ENCODE results near the gene LSAMP.

Gene LSAMP

DNA sequence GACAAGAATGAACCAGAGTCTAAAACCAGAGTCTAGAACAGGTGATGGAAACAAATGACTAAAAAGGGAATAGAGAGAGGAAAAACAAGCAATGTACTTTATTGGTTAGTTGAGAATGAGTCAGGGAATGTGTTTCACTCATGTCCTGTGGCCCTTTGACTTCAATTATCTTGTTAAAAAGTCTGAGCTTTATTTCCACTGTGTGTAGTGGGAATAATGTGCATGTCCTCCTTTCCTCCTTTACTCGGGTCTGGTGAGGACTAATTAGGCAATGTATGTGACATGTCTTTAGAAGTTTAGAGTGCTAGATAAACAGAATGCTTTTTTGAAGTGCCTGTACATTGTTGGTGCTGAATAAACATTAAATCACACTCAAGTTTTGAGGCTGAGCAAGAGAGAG lies 21.3 kb downstream of the LSAMP start:
- no peak overlapping the region for H3K4me3 ChIP-seq (ENCODE audit: severe bottlenecking)
- no peak for ATAC-seq (ENCODE audit: low read depth)
- H3K27ac ChIP-seq (ENCODE audit: poor library complexity, severe bottlenecking), result no peak overlapping the region
- no peaks in the 10 kb centered on the region for H3K9me3 ChIP-seq (ENCODE audit: severe bottlenecking)
- DNase-seq (ENCODE audit: low spot score), result no peak
- peaks cover 6% of the 10 kb centered on the region for H3K27me3 ChIP-seq (ENCODE audit: insufficient read depth, poor library complexity, severe bottlenecking)
- no peaks in the 10 kb centered on the region for H3K36me3 ChIP-seq (ENCODE audit: low read depth)
- no peak for TF ChIP-seq CTCF (IDR thresholded peaks at IDR 0.05; ENCODE audit: poor library complexity, severe bottlenecking)
- no peaks in the 10 kb centered on the region for H3K4me1 ChIP-seq (ENCODE audit: insufficient read depth, poor library complexity, severe bottlenecking)

DNA sequence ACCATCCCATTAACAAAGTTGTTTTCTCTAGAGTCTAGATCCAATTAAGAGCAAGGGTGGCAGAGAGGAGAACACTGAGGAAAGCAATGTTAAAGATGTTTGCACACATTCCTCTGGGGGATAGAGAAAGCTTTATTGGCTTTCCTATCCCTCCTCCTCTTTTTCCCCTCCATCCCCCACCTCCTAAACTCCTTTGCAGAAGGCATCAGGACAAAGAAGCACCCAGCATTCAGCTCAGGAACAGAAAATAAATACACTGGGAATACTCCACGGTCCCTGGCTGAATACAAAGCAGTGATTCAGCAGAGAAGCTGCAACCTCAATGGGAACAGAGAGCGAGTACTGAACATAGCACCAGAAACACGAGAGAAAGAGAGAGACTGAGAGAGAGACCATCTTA lies 21.9 kb downstream of the LSAMP start:
- DNase-seq (ENCODE audit: low spot score), result no peak

GRCh38 chr3:116417151-116417550 lies 28.1 kb downstream of the LSAMP start:
- ATAC-seq (ENCODE audit: low read depth), result no peak
- no peak overlapping the region for H3K4me3 ChIP-seq (ENCODE audit: severe bottlenecking)
- TF ChIP-seq CTCF (IDR thresholded peaks at IDR 0.05; ENCODE audit: poor library complexity, severe bottlenecking), result no peak

More for the DNA sequence above, 21.9 kb downstream of the LSAMP start:
- H3K27ac ChIP-seq (ENCODE audit: poor library complexity, severe bottlenecking), result no peak overlapping the region
- no peaks in the 10 kb centered on the region for H3K4me1 ChIP-seq (ENCODE audit: insufficient read depth, poor library complexity, severe bottlenecking)
- no peaks in the 10 kb centered on the region for H3K36me3 ChIP-seq (ENCODE audit: low read depth)
- TF ChIP-seq CTCF (IDR thresholded peaks at IDR 0.05; ENCODE audit: poor library complexity, severe bottlenecking), result no peak
- no peak overlapping the region for H3K4me3 ChIP-seq (ENCODE audit: severe bottlenecking)
- ATAC-seq (ENCODE audit: low read depth), result no peak
- no peaks in the 10 kb centered on the region for H3K9me3 ChIP-seq (ENCODE audit: severe bottlenecking)
- peaks cover 6% of the 10 kb centered on the region for H3K27me3 ChIP-seq (ENCODE audit: insufficient read depth, poor library complexity, severe bottlenecking)

DNA sequence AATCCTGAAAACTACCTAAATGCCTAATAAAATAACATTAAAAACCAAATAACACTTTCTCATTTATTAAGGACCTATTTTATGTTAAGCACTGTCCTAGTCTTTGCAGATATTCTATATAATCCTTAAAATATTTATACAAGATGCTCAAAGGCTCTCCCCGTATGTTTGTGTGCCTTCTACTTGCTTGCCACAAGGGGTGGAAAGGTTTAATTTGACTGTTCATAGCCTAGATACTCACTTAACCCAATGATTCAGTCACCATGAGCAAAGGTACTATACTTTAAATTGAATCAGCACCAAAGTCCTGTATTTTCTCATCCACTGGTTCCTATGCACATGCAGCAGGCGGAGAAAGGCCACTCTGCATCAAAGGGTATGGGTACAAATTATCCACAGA lies 32.0 kb downstream of the LSAMP start:
- H3K36me3 ChIP-seq (ENCODE audit: low read depth), result no peaks in the 10 kb centered on the region
- no peaks in the 10 kb centered on the region for H3K27me3 ChIP-seq (ENCODE audit: insufficient read depth, poor library complexity, severe bottlenecking)
- H3K9me3 ChIP-seq (ENCODE audit: severe bottlenecking), result no peaks in the 10 kb centered on the region
- no peak overlapping the region for H3K4me3 ChIP-seq (ENCODE audit: severe bottlenecking)
- ATAC-seq (ENCODE audit: low read depth) (no peak), DNase-seq (ENCODE audit: low spot score) (no peak)
- H3K27ac ChIP-seq (ENCODE audit: poor library complexity, severe bottlenecking), result no peak overlapping the region
- no peaks in the 10 kb centered on the region for H3K4me1 ChIP-seq (ENCODE audit: insufficient read depth, poor library complexity, severe bottlenecking)
- no peak for TF ChIP-seq CTCF (IDR thresholded peaks at IDR 0.05; ENCODE audit: poor library complexity, severe bottlenecking)

More at GRCh38 chr3:116417151-116417550, 28.1 kb downstream of the LSAMP start:
- Histone ChIP-seq H3K27ac (ENCODE audit: poor library complexity, severe bottlenecking) (no peak overlapping the region), H3K9me3 (ENCODE audit: severe bottlenecking) (no peaks in the 10 kb centered on the region), H3K36me3 (ENCODE audit: low read depth) (no peaks in the 10 kb centered on the region), H3K4me1 (ENCODE audit: insufficient read depth, poor library complexity, severe bottlenecking) (no peaks in the 10 kb centered on the region), H3K27me3 (ENCODE audit: insufficient read depth, poor library complexity, severe bottlenecking) (peaks cover 3% of the 10 kb centered on the region)
- DNase-seq (ENCODE audit: low spot score), result no peak

- Histone ChIP-seq H3K27ac (ENCODE audit: poor library complexity, severe bottlenecking) (no peak overlapping the region), H3K36me3 (ENCODE audit: low read depth) (no peaks in the 10 kb centered on the region), H3K9me3 (ENCODE audit: severe bottlenecking) (no peaks in the 10 kb centered on the region), H3K4me3 (ENCODE audit: severe bottlenecking) (no peak overlapping the region), H3K4me1 (ENCODE audit: insufficient read depth, poor library complexity, severe bottlenecking) (no peaks in the 10 kb centered on the region), H3K27me3 (ENCODE audit: insufficient read depth, poor library complexity, severe bottlenecking) (no peaks in the 10 kb centered on the region)
- no peak for TF ChIP-seq CTCF (IDR thresholded peaks at IDR 0.05; ENCODE audit: poor library complexity, severe bottlenecking)
- no peak for ATAC-seq (ENCODE audit: low read depth)
- DNase-seq (ENCODE audit: low spot score), result no peak
Observed at GRCh38 chr3:116408473-116408872, 36.8 kb downstream of the LSAMP start.

All from RWPE2 (cell line).